Adrenal gland (tissue), 12 donors: ENCODE measurements around the gene COL12A1. TPM values are rescaled to one million over a fixed set of nuclear protein-coding genes. Genes with fewer than 3 reads are reported as not detected.

ENCODE experiments used
- DNase-seq, 7 donors: peaks; one replicate each; pipeline ENCODE4 v3.0.0-alpha.2; 2019 to 2020
- H3K27ac ChIP-seq, 5 donors: fragments of 200-600 bp; sonication (generic) in 4 of 5; 1 replicate in 3 of 5; 2 replicates in 2 of 5; pipeline versions ENCODE4 v1.5.1 to v1.8.0; 2016 to 2020; ENCODE audit warnings: mild to moderate bottlenecking in 1 of 5
- H3K27me3 ChIP-seq: fragments of 200-600 bp; 2 replicates; pipeline ENCODE4 v1.8.0; 2021
- H3K36me3 ChIP-seq, 2 donors: fragments of 200-600 bp; replicated peaks in 1 of 2; 1 replicate in 1 of 2; 2 replicates in 1 of 2; pipeline versions ENCODE4 v1.5.1 to v1.8.0; 2018 to 2022
- H3K4me1 ChIP-seq, 2 donors: fragments of 200-600 bp; replicated peaks in 1 of 2; 1 replicate in 1 of 2; 2 replicates in 1 of 2; pipeline versions ENCODE4 v1.5.1 to v1.8.0; 2018 to 2021
- H3K4me3 ChIP-seq, 4 donors: fragments of 200-600 bp; sonication (generic) in 3 of 4; one replicate each; pipeline ENCODE4 v1.5.1; 2016 to 2018
- H3K9me3 ChIP-seq, 3 donors: fragments of 200-600 bp; sonication (generic) in 1 of 3; replicated peaks in 1 of 3; 1 replicate in 2 of 3; 2 replicates in 1 of 3; pipeline versions ENCODE4 v1.5.1 to v1.8.0; 2016 to 2021
- CTCF ChIP-seq, 6 experiments: fragments of 450-650 bp in 4 of 6; fragments of 200-600 bp in 2 of 6; sonication (generic) in 1 of 6; IDR thresholded peaks; 1 replicate in 5 of 6; 2 replicates in 1 of 6; pipeline versions ENCODE4 v1.5.1 to v1.8.0; 2016 to 2021; ENCODE audit warnings: antibody characterized with exemption in 6 of 6, mild to moderate bottlenecking in 2 of 6, moderate library complexity in 1 of 6
- POLR2A ChIP-seq, 2 donors: fragments of 450-650 bp; IDR thresholded peaks; one replicate each; pipeline ENCODE4 v1.6.1; 2017; ENCODE audit warnings: antibody characterized with exemption in 2 of 2, mild to moderate bottlenecking in 2 of 2, moderate library complexity in 1 of 2
- WGBS, 4 donors: extraction: QIAGEN DNeasy Blood & Tissue Kit in 2 of 4; methylation state at CpG; one replicate each; pipeline versions ENCODE4 v1.1.5 to v1.1.7; 2013 to 2017; 5-methylcytosine and 5-hydroxymethylcytosine counted together
- intact Hi-C, 2 donors: fragments of 100-400 bp; cut with DNase I; formaldehyde crosslinking; loops; one replicate each; pipeline versions ENCODE4 v1.14.1 to v1.15.0; 2022 to 2023
- polyA plus RNA-seq, 3 donors: library from polyadenylated mRNA; stranded (reverse); fragments of 200-250 nt in 2 of 3; fragments of 350-450 nt in 1 of 3; fragmentation: Illumina TruSeq in 1 of 3; extraction: RNeasy Lipid Tissue Mini Kit (QIAGEN cat#74804) in 1 of 3; gene quantifications; one replicate each; pipeline ENCODE4 v1.2.3, GENCODE V29; 2013 to 2014
- total RNA-seq, 9 donors: library from RNA; depleted of rRNA in 4 of 9; stranded (reverse); fragments of >200 nt in 4 of 9; fragments of 120-200 nt in 1 of 9; fragmentation: NEBNext Ultra II Directional in 1 of 9; extraction: Animal tissue kit (Norgen Biotek cat#: 25700) in 1 of 9; gene quantifications; one replicate each; pipeline versions ENCODE4 v1.1.0 to v1.2.4, GENCODE V29; 2013 to 2023
- donor health status: healthy with polysubstance abuse.
- donor health status: Bipolar disorder and iron deficiency.
- donor health status: DM: yes; HTN: yes; CAD: no.
- donor health status: DM: no; HTN: no; CAD: no.
- donor health status: DM: no; HTN: no; CAD: no.
- donor health status: DM: yes; HTN: yes; CAD: no.

COL12A1 gene
- total and polyA plus RNA-seq, 12 donors, result 13.0 to 106 (median 54.2) TPM

GRCh38 chr6:75142721-75143120 lies 63.1 kb downstream of the COL12A1 start:
- Histone ChIP-seq H3K27ac (peak overlapping the region in 1 of 5 donors; percentile 41), H3K9me3 (no peaks in the 10 kb centered on the region), H3K4me1 (peaks cover 0 to 9% of the 10 kb centered on the region in 2 donors), H3K27me3 (no peaks in the 10 kb centered on the region), H3K36me3 (no peaks in the 10 kb centered on the region), H3K4me3 (no peak overlapping the region)
- 34 to 41% (median 37%) methylated on average over 2 of the region's 2 CpGs for WGBS, 4 donors
- DNase-seq, result no peak
- TF ChIP-seq CTCF (IDR thresholded peaks at IDR 0.05) (no peak), POLR2A (IDR thresholded peaks at IDR 0.05) (no peak)
- intact Hi-C loops, result no loop called here

GRCh38 chr6:75135876-75136275 lies 70.0 kb downstream of the COL12A1 start:
- TF ChIP-seq CTCF (IDR thresholded peaks at IDR 0.05), result no peak
- no peak for TF ChIP-seq POLR2A (IDR thresholded peaks at IDR 0.05)
- 71 to 81% (median 77%) methylated on average over 3 of the region's 3 CpGs for WGBS, 4 donors
- no peaks in the 10 kb centered on the region for H3K4me1 ChIP-seq
- H3K27me3 ChIP-seq, result no peaks in the 10 kb centered on the region
- no peak overlapping the region for H3K27ac ChIP-seq
- DNase-seq, result no peak
- H3K4me3 ChIP-seq, result no peak overlapping the region
- H3K9me3 ChIP-seq, result no peaks in the 10 kb centered on the region
- no peaks in the 10 kb centered on the region for H3K36me3 ChIP-seq
- intact Hi-C loops, result no loop called here

- TF ChIP-seq CTCF (IDR thresholded peaks at IDR 0.05), result no peak
- TF ChIP-seq POLR2A (IDR thresholded peaks at IDR 0.05), result no peak
- H3K4me1 ChIP-seq, result no peaks in the 10 kb centered on the region
- H3K9me3 ChIP-seq, result no peaks in the 10 kb centered on the region
- no peaks in the 10 kb centered on the region for H3K36me3 ChIP-seq
- no peak overlapping the region for H3K4me3 ChIP-seq
- H3K27ac ChIP-seq, result no peak overlapping the region
- no peak for DNase-seq
- no peaks in the 10 kb centered on the region for H3K27me3 ChIP-seq
- intact Hi-C loops, result no loop called here
- 71 to 75% (median 74%) methylated on average over 6 of the region's 6 CpGs for WGBS, 4 donors
Observed at GRCh38 chr6:75135450-75135849, 70.4 kb downstream of the COL12A1 start.

GRCh38 chr6:75130784-75131183 lies 75.1 kb downstream of the COL12A1 start:
- intact Hi-C loops, result no loop called here
- TF ChIP-seq CTCF (IDR thresholded peaks at IDR 0.05) (no peak), POLR2A (IDR thresholded peaks at IDR 0.05) (no peak)
- Histone ChIP-seq H3K4me1 (no peaks in the 10 kb centered on the region), H3K4me3 (no peak overlapping the region), H3K27ac (no peak overlapping the region), H3K9me3 (no peaks in the 10 kb centered on the region), H3K36me3 (no peaks in the 10 kb centered on the region), H3K27me3 (no peaks in the 10 kb centered on the region)
- 70 to 85% (median 84%) methylated on average over 9 of the region's 9 CpGs for WGBS, 4 donors
- no peak for DNase-seq
